A673 (cell line): Measurements from ENCODE around the gene PCDH10. TPM values are rescaled to one million over a fixed set of nuclear protein-coding genes. Genes with fewer than 3 reads are reported as not detected.
"Not testable (repeated sequence)": the region's sequence is repeated elsewhere in the genome, so short reads cannot be mapped to it uniquely, and the experiment has no call there.

Experiments
- BruUV-seq: library from RNA; stranded (reverse); fragments of 400-500 nt; replicated peaks from 2 replicates; lab custom pipeline; 2021; lab: Mats Ljungman, UMichigan
- CTCF ChIA-PET: fragments of 300-600 bp; sonication (Branson Sonifier 250); formaldehyde crosslinking; loops from one replicate; lab custom pipeline; 2022; ENCODE audit warnings: antibody characterized with exemption; lab: Charles Lee
- POLR2A ChIA-PET: fragments of 300-600 bp; sonication (Branson Sonifier 250); formaldehyde crosslinking; loops from one replicate; lab custom pipeline; 2022; ENCODE audit warnings: antibody characterized with exemption; ENCODE audit not compliant: low non-redundant PET; lab: Charles Lee
- DNase-seq: peaks from one replicate; pipeline ENCODE4 v3.0.0-alpha.2; 2015; ENCODE audit warnings: low spot score
- H3K27ac ChIP-seq: fragments of 200-600 bp; sonication (generic); 2 replicates; pipeline ENCODE4 v1.5.1; 2016; ENCODE audit warnings: mixed run types, low read depth, mild to moderate bottlenecking, mixed read lengths, antibody characterized with exemption, low read length; ENCODE audit not compliant: poor library complexity, severe bottlenecking
- H3K27me3 ChIP-seq: fragments of 200-600 bp; sonication (generic); replicated peaks from 2 replicates; pipeline ENCODE4 v1.6.1; 2017; ENCODE audit warnings: mixed run types, low read depth, mild to moderate bottlenecking, mixed read lengths, antibody characterized with exemption, low read length; ENCODE audit not compliant: insufficient read depth, poor library complexity
- H3K36me3 ChIP-seq: fragments of 200-600 bp; sonication (generic); 2 replicates; pipeline ENCODE4 v1.6.1; 2016; ENCODE audit warnings: mixed run types, mild to moderate bottlenecking, mixed read lengths, antibody characterized with exemption, low read length; ENCODE audit not compliant: insufficient read depth, poor library complexity, severe bottlenecking
- H3K4me1 ChIP-seq: fragments of 200-600 bp; sonication (generic); 2 replicates; pipeline ENCODE4 v1.6.1; 2017; ENCODE audit warnings: mixed run types, mild to moderate bottlenecking, mixed read lengths, antibody characterized with exemption, low read length; ENCODE audit not compliant: insufficient read depth, poor library complexity, severe bottlenecking
- H3K4me3 ChIP-seq: fragments of 200-600 bp; sonication (generic); 2 replicates; pipeline ENCODE4 v1.5.1; 2016; ENCODE audit warnings: low read depth, mixed run types, mild to moderate bottlenecking, mixed read lengths, low read length; ENCODE audit not compliant: poor library complexity, severe bottlenecking
- H3K9me3 ChIP-seq: fragments of 200-600 bp; sonication (generic); 2 replicates; pipeline ENCODE4 v1.6.1; 2016; ENCODE audit warnings: mixed run types, low read depth, mild to moderate bottlenecking, mixed read lengths, antibody characterized with exemption, low read length; ENCODE audit not compliant: poor library complexity, severe bottlenecking
- CTCF ChIP-seq: fragments of 300-800, 200-600 bp; sonication (generic); conservative IDR thresholded peaks from 2 replicates; pipeline ENCODE4 v1.5.1; 2017; ENCODE audit warnings: low read depth, mild to moderate bottlenecking, antibody characterized with exemption, low read length, moderate library complexity, mixed read lengths
- EZH2 ChIP-seq: fragments of 200-600 bp; sonication (generic); IDR thresholded peaks from 2 replicates; pipeline ENCODE4 v1.6.1; 2017; ENCODE audit warnings: borderline replicate concordance, low read depth, mild to moderate bottlenecking, mixed read lengths, antibody characterized with exemption, low read length; ENCODE audit not compliant: poor library complexity, severe bottlenecking
- intact Hi-C: fragments of 100-400 bp; cut with micrococcal nuclease; formaldehyde crosslinking; loops from one replicate; pipeline ENCODE4 v1.10.0; 2022; ENCODE audit not compliant: unreplicated experiment
- total RNA-seq: library from RNA; stranded (reverse); gene quantifications from 2 replicates; pipeline ENCODE4 v1.2.3, GENCODE V29; 2021

PCDH10 gene
- total RNA-seq, 1 experiment from 2014 or later = 40.6 TPM

GRCh38 chr4:133208694-133209285, 59.7 kb downstream of the PCDH10 start:
- ChIA-PET CTCF (no interaction called here), POLR2A (interaction anchor here (0.6 kb wide), 1 partner anchor 205 kb away, joined by 5 read pairs; no protein-coding TSS in a partner anchor)
- no peak overlapping the region for H3K27ac ChIP-seq
- H3K27me3 ChIP-seq = no peaks in the 10 kb centered on the region
- no peaks in the 10 kb centered on the region for H3K9me3 ChIP-seq
- H3K4me1 ChIP-seq = no peaks in the 10 kb centered on the region
- H3K4me3 ChIP-seq = no peak overlapping the region
- no peak for DNase-seq
- H3K36me3 ChIP-seq = no peaks in the 10 kb centered on the region
- no TSS peak for BruUV-seq
- no peak for TF ChIP-seq CTCF
- intact Hi-C loops = no loop called here

GRCh38 chr4:133233922-133234321, 84.8 kb downstream of the PCDH10 start:
- BruUV-seq = no TSS peak
- no peak overlapping the region for H3K4me3 ChIP-seq
- H3K36me3 ChIP-seq = no peaks in the 10 kb centered on the region
- no peaks in the 10 kb centered on the region for H3K4me1 ChIP-seq
- intact Hi-C loops = no loop called here
- no peak for DNase-seq
- H3K27me3 ChIP-seq = no peaks in the 10 kb centered on the region
- POLR2A ChIA-PET = no interaction called here
- no peaks in the 10 kb centered on the region for H3K9me3 ChIP-seq
- no peak overlapping the region for H3K27ac ChIP-seq
- TF ChIP-seq EZH2 = no peak
- no peak for TF ChIP-seq CTCF
- CTCF ChIA-PET = no interaction called here

DNA sequence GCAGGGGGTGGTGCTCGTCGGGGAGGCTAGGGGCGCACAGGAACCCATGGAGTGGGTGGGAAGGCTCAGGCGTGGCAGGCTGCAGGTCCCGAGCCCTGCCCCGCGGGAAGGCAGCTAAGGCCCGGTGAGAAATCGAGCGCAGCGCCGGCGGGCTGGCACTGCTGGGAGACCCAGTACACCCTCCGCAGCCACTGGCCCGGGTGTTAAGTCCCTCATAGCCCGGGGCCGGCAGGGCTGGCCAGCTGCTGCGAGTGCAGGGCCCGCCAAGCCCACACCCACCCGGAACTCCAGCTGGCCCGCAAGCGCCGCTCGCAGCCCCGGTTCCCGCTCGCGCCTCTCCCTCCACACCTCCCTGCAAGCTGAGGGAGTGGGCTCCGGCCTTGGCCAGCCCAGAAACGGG, 91.4 kb downstream of the PCDH10 start:
- H3K36me3 ChIP-seq, H3K4me1 ChIP-seq, H3K27ac ChIP-seq, H3K4me3 ChIP-seq, POLR2A ChIA-PET, H3K9me3 ChIP-seq, H3K27me3 ChIP-seq, intact Hi-C loops, BruUV-seq, DNase-seq, CTCF ChIA-PET: not testable (repeated sequence)
